GM18511 (cell line): Measurements from ENCODE around the gene IFT122.

Experiments used
- ATAC-seq: cut with Tn5 transposase; IDR thresholded peaks from one replicate; pipeline ENCODE4 v1.9.1; 2021; ENCODE audit warnings: mild to moderate bottlenecking, moderate library complexity; ENCODE audit not compliant: unreplicated experiment

Gene IFT122

GRCh38 chr3:129433565-129433964 is 6.5 kb upstream of the IFT122 start:
- no peak for ATAC-seq

DNA sequence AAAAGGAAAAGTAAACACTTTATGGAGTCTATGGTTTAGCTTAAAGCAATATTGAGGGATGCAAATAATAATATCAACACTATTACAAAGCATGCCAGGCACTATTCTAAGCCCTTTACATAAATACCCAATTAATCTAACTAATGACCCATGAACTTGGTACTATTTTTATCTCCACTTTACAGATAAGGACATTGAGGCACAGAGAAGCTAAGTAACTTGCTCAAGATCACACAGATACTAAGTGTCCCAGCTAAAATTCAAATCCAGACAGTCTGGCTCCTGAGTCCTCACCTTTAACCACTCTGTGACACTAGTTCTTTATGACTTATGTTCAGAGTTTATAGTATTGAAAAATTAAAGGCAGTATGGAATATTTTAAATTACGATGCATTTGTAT is 5.9 kb upstream of the IFT122 start:
- no peak for ATAC-seq

- ATAC-seq: no peak
These were observed 4.7 kb upstream of the IFT122 start for GRCh38 chr3:129435367-129435766.

GRCh38 chr3:129439226-129439816 is 703 bp upstream of the IFT122 start:
- peak; percentile 22 for ATAC-seq

DNA sequence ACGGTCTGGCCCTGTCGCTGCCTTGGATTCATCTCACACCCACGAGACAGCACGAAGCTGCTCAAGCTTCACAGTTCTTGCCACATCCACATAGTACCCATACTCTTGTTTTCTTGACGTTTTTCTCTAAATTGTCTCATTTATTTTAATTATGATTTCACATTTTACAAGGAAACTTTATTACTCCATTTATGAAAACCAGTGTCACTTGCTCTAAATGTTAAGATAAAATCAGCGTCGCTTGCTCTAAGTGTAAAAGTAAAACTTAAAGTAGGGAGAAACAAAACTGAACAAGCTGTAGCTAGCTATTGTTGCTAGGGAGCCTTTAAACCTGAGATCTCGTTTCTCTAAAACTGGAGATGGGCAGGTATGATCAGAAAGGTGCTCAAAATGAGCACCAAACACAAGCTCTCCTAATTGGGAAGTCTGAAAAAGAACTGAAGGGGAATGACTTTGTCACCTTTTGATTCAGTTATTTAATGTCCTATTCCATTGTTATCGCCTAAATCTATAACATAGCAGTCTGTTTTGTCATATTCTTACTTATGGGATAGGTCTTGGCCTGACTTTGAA is 680 bp downstream of the IFT122 start:
- ATAC-seq: no peak

- ATAC-seq: no peak
These were observed 1.2 kb downstream of the IFT122 start for GRCh38 chr3:129441215-129441614.

DNA sequence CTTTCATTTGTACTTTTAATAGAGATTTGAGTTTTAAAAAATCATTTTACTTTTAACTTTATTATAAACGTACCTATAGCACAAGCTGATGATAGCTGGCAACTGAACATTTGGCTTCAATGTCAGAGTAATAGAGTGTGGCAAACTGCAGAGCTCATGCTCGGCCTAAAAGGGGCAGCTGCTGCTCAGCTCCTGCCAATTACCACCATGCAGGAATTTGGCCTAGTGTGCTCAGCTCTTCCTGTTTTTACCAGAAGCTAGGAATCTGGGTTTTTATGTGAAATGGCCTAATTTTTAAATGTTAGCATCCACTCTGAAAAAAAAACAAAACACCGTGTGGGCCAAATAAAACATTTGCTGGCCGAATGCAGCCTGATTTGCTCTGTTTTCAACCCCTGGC is 1.8 kb downstream of the IFT122 start:
- no peak for ATAC-seq

- no peak for ATAC-seq
These were observed 2.5 kb downstream of the IFT122 start for GRCh38 chr3:129442486-129442885.

DNA sequence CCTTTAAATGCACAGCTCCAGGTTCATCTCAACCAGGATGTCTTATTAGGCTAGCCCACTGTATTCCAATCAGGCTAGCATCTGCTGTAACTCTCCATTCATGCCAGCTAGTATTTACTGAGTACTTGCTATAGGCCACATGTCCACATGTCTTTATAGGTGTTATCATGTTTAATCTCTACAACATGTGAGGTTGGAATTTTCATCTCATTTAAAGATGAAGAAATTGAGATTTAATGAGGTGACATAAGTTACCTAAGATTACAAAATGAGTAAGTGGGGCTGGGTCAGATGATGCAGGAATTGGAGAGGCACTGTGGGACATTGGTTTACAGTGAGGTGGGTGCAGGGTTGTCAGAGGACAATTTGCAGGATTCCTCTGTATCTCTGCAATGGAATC is 2.9 kb downstream of the IFT122 start:
- ATAC-seq: no peak

DNA sequence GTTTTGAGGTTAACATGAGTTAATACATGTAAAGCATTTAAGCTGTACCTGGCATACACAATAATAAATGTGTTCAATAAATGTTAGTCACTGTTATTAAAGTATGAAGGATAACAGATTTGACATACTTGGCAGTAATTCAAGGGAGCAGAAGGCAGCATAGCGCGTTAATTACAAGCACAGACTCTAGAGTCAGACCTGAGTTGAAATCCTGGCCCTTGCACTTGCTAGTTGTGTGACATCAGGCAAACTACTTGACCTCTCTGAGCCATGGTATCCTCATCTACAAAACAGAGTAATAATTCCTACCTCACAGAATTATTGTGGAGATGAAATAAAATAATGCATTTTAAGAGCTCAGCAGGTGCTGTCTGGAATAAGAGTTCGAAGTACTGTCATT is 5.4 kb downstream of the IFT122 start:
- no peak for ATAC-seq

- ATAC-seq: no peak
These were observed 6.9 kb downstream of the IFT122 start for GRCh38 chr3:129446926-129447325.

GRCh38 chr3:129448186-129448895 is 8.3 kb downstream of the IFT122 start:
- no peak for ATAC-seq

DNA sequence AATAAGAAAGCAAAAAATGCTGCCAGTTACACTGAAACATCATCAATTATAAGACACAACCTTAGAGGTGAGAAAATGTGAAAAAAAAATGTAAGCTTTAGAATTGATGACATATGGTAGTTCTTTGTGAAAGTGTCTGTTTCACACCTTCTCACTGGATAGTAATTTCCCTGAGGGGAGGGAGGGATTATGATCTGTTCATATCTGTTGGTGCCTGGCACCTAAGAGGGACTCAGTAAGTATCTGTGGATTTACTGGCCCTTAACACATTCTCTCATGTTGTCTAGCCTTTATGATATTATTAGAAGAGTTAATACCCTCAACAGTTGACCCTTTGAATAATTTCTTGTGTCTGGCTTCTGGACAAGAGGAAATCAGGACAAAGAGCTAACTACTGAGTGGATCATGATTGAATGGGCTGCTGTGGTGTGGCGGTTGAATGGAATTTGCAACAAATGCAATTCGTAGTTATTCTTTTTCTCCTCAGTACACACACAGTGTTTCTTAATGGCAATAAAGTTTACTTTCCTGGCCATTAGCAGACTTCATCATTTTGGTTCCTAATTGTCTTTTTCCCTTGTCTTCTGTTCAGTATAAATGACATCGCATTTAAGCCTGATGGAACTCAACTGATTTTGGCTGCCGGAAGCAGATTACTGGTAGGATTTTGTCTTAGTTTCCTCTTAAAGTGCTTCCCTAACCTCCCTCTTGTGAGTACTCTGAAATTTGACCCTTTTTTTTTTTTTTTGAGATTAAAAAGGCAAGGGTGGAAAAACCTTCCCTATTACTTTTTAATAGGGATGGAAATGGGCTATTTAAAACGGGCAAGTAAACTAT is 9.5 kb downstream of the IFT122 start:
- no peak for ATAC-seq

GRCh38 chr3:129453732-129454131 is 13.7 kb downstream of the IFT122 start:
- no peak for ATAC-seq

DNA sequence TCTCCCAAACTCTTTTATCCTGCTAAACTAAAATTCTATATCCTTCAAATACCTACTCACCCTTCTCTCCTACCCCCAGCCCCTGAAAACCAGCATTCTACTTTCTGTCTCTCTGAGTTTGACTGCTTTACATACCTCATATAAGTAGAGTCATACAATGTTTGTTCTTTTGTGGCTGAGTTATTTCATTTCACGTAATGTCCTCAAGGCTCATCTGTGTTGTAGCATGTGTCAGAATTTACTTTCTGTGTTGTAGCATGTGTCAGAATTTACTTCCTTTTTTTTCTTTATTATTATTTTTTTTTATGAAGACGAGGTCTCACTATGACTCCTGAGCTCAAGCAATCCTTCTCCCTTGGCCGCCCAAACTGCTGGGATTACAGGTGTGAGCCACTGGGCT is 20.1 kb downstream of the IFT122 start:
- no peak for ATAC-seq

- no peak for ATAC-seq
These were observed 20.5 kb downstream of the IFT122 start for GRCh38 chr3:129460572-129460971.

DNA sequence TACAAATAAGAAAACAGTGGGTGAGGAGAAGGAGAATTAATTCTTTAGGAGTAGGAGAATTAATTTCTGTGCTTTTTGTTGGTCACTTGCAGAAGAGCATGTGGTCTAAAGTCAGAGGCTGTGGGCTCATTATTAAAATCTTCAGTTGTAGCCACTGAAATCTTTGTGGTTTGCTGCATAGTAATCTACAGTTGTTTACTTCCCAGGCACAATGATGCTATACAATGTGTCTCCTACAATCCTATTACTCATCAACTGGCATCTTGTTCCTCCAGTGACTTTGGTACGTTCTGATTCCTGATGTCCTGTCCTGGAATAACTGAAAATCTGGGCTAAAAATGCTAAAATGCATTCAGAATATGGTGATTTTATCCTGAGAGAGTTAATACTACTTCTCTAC is 21.0 kb downstream of the IFT122 start:
- ATAC-seq: no peak

DNA sequence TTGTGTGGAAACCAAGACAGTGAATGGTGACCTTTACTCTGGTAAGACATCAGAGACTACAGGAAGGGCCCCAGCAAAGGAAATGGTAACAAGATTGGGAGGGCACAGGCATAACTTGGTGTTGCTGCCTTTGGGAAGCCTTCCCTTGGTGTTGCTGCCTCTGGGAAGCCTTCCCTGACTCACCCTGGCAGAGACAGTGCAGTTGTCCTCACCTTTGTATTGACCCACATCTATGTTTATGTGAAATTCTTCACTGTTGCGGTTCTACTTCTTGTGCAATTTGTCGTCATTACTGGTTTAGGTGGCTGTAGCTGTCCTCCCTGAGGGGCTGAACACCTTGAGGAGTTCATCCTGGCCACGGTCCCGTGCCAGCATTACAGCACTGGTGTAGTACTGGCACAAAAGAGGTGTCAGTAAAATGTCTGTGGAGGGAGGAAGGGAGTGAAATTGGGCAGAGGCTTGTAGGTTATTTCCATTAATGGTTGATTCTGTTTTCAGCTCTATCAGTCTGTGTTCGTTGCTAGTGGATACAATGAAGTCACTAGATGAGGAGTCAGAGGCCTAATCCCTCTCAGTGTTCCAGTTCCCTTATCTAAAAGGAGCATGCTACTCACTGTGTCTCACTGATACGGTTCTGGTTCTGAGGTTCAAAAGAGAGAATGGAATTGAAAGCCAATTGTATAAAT is 21.6 kb downstream of the IFT122 start:
- no peak for ATAC-seq

GRCh38 chr3:129462361-129462968 is 22.4 kb downstream of the IFT122 start:
- no peak for ATAC-seq

DNA sequence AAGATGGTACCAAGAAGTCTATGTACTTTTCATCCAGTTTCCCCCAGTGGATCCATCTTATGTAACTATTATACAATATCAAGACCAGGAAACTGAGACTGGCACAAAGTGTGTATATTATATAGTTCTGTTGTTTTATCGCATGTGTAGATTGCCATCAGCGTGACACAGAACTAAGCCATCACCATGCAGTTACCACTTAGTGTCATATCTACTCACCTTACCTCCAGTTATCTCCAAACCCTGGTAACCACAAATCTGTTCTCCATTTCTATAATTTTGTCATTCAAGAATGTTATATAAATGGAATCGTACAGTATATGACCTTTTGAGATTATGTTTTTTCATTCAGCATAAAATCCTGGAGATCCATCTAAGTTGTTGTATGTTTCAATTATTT is 23.1 kb downstream of the IFT122 start:
- no peak for ATAC-seq

- ATAC-seq: no peak
These were observed 23.7 kb downstream of the IFT122 start for GRCh38 chr3:129463716-129464115.
